ENCODE data around the gene ADGRB3.

GRCh38 chr6:69362209-69362608 is 727.1 kb downstream of the ADGRB3 start:
- TF ChIP-seq CTCF (IDR thresholded peaks at IDR 0.05) (no peak), EZH2phosphoT487 (IDR thresholded peaks at IDR 0.05) (no peak)

All from neural progenitor cell (in vitro differentiated cells).